ENCODE measurements around the gene PPM1B. TPM values are rescaled to one million over a fixed set of nuclear protein-coding genes. Genes with fewer than 3 reads are reported as not detected.

Gene PPM1B
- total RNA-seq, 4 donors from 2014 or later = 43.7 to 79.2 (median 57.3) TPM

DNA sequence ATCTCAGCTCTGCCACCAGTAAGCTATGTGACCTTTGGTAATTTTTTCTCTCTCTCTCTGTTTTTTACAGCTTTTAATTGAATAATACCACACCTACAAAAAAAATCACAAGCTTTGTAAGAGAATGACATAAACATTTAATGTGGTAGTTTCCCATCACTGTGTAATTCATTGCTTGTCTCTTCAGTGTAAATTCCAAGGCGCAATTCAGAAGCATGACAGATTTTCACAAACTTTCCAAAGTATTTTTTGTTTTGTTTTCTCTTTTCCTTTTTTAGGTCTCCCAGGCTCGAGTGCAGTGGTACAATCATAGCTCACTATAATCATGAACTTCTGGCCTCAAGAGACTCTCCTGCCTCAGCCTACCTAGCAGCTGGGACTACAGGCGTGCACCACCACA is 25.0 kb upstream of the PPM1B start:
- H3K9me3 ChIP-seq = no peaks in the 10 kb centered on the region
- no peak overlapping the region for H3K4me3 ChIP-seq
- no peaks in the 10 kb centered on the region for H3K27me3 ChIP-seq
- H3K36me3 ChIP-seq = no peaks in the 10 kb centered on the region
- no peak overlapping the region for H3K27ac ChIP-seq
- TF ChIP-seq POLR2A (IDR thresholded peaks at IDR 0.05) = no peak
- TF ChIP-seq, protein P1, sequence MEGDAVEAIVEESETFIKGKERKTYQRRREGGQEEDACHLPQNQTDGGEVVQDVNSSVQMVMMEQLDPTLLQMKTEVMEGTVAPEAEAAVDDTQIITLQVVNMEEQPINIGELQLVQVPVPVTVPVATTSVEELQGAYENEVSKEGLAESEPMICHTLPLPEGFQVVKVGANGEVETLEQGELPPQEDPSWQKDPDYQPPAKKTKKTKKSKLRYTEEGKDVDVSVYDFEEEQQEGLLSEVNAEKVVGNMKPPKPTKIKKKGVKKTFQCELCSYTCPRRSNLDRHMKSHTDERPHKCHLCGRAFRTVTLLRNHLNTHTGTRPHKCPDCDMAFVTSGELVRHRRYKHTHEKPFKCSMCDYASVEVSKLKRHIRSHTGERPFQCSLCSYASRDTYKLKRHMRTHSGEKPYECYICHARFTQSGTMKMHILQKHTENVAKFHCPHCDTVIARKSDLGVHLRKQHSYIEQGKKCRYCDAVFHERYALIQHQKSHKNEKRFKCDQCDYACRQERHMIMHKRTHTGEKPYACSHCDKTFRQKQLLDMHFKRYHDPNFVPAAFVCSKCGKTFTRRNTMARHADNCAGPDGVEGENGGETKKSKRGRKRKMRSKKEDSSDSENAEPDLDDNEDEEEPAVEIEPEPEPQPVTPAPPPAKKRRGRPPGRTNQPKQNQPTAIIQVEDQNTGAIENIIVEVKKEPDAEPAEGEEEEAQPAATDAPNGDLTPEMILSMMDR (IDR thresholded peaks at IDR 0.05) = no peak
- DNase-seq = no peak
- no peaks in the 10 kb centered on the region for H3K4me1 ChIP-seq

DNA sequence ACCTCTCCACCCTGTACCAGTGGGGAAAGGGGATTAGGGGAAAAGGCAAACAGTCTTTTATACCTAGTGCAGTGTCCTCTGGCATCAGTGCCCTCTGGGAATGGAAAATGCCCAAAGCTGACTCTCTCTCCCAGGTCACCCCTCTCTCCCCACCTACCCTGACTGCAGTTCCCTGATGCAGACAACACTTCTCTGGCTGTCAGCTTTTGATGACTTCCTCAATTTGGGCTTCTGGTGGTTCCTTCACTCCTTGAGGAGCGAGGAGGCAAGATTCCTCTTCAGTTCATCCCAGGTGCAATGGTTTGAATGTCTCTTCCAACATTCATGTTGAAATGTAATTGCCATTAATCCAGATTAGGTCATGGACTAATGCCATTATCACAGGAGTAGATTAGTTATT is 19.7 kb upstream of the PPM1B start:
- H3K4me3 ChIP-seq = no peak overlapping the region
- no peaks in the 10 kb centered on the region for H3K9me3 ChIP-seq
- no peak for DNase-seq

GRCh38 chr2:44150473-44150872 is 18.2 kb upstream of the PPM1B start:
- TF ChIP-seq, protein P1 (IDR thresholded peaks at IDR 0.05) = no peak
- TF ChIP-seq POLR2A (IDR thresholded peaks at IDR 0.05) = no peak
- Histone ChIP-seq H3K27ac (no peak overlapping the region), H3K4me3 (no peak overlapping the region), H3K36me3 (no peaks in the 10 kb centered on the region), H3K9me3 (no peaks in the 10 kb centered on the region), H3K4me1 (no peaks in the 10 kb centered on the region), H3K27me3 (no peaks in the 10 kb centered on the region)
- DNase-seq = no peak

More for the DNA sequence above, 19.7 kb upstream of the PPM1B start:
- Histone ChIP-seq H3K4me1 (no peaks in the 10 kb centered on the region), H3K27me3 (no peaks in the 10 kb centered on the region), H3K36me3 (no peaks in the 10 kb centered on the region), H3K27ac (no peak overlapping the region)
- TF ChIP-seq, protein P1 (IDR thresholded peaks at IDR 0.05) = no peak
- TF ChIP-seq POLR2A (IDR thresholded peaks at IDR 0.05) = no peak

DNA sequence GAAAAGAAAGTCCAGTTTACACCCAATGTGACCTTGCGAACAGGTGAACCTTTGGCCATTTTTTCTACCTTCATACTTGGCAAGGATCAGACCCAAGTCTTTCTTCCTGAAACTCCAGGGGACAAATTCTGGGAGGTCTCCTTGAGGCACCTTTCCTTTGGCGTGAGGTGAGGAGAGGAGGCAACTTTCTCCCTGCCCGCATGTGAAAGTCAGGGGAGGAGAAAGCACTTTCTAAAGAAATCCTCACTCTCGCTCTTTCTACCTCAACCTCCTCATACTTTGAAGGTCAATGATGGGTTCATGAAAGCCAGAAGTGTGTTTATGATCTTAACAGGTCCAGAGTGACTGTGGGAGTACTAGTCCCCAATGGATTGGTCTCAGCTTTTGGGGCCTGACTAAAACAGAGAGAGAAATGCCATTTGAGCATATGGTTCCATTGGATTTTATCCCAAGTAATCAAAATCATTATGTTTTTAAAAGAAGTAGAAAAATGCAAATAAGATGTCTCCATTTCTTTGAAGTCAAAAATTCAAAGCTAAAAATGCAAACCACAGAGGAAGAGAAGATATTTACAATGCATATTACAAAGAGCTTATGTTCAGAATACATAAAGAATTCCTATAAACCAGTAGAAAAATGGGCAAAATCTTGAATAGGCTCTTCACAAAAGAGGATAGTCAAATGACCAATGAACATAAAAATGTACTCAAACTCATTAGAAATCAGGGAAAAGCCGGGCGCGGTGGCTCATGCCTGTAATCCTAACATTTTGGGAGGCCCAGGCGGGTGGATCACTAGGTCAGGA is 15.6 kb upstream of the PPM1B start:
- no peak overlapping the region for H3K27ac ChIP-seq
- no peak overlapping the region for H3K4me3 ChIP-seq
- H3K27me3 ChIP-seq = no peaks in the 10 kb centered on the region
- H3K4me1 ChIP-seq = no peaks in the 10 kb centered on the region
- TF ChIP-seq, protein P1 (IDR thresholded peaks at IDR 0.05) = no peak
- no peak for TF ChIP-seq POLR2A (IDR thresholded peaks at IDR 0.05)
- H3K36me3 ChIP-seq = no peaks in the 10 kb centered on the region
- no peak for DNase-seq
- no peaks in the 10 kb centered on the region for H3K9me3 ChIP-seq

GRCh38 chr2:44155666-44156446 is 12.8 kb upstream of the PPM1B start:
- H3K36me3 ChIP-seq = no peaks in the 10 kb centered on the region
- H3K27me3 ChIP-seq = no peaks in the 10 kb centered on the region
- no peak for DNase-seq
- no peaks in the 10 kb centered on the region for H3K4me1 ChIP-seq
- no peaks in the 10 kb centered on the region for H3K9me3 ChIP-seq
- TF ChIP-seq, protein P1 (IDR thresholded peaks at IDR 0.05) = no peak
- no peak for TF ChIP-seq POLR2A (IDR thresholded peaks at IDR 0.05)
- H3K27ac ChIP-seq = no peak overlapping the region
- no peak overlapping the region for H3K4me3 ChIP-seq
